NOMO-1 (cell line): ENCODE results near the gene CBLB.

Experiments used
- DNase-seq, 2 experiments: peaks; one replicate each; lab custom pipeline; 2025; ENCODE audit not compliant: unreplicated experiment in 2 of 2; lab: John Stamatoyannopoulos, UW

Gene CBLB

GRCh38 chr3:105791919-105792786, 76.7 kb downstream of the CBLB start:
- no peak for DNase-seq

DNA sequence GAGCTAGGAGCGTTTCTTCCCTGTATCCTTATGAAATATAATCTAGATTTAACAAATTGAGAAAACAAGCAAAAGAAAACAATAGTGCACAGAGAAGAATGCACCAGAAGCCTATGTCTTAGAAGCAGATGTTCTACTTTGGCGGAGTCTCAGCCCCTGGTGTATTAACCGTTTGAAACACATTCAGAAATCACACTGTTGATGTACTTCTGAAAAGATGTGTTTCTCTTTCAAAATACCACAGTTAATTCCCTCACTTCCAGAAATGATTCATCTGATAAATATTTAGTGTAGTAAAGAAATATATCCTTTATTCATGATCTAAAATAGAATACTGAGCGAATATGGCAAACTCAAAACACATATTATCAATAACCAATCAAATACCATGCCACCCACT, 77.7 kb downstream of the CBLB start:
- DNase-seq = no peak

DNA sequence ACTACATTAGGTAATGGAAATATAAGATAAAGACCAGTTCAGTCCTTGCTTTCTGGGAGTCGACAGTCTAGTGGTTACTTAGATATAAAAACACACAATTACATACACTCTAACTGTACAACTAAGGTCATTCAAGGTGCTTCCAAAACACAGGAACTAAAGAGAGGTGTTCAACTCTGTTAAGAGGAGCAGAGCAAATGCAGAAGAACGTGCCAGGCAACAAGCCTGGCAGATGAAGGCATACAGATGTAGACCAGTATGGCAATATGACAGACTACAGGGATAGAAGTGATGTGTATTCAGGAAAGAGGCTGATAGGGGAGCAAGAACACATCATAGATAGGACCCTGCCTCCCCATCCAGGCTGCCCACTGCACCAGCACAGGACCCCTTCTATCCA, 78.3 kb downstream of the CBLB start:
- no peak for DNase-seq

DNA sequence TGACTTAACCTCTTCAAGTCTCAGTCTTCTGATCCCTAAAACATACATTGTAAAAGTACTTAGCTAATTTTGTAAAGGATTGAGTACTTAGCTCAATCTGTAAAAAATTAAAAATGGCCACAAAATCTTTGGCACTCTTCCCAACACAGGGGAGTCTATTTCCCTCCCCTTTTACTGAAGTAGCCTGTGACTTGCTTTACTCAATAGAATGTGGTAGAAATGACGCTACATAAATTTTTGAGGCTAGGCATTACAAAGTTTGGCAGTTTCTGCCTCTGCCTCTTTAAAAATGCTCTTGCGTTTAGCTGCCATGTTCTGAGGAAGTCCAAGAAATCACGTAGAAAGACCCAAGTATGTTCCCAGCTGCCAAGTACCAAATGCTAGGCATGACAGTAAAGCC, 80.2 kb downstream of the CBLB start:
- no peak for DNase-seq

- DNase-seq = no peak
These were observed 81.4 kb downstream of the CBLB start for GRCh38 chr3:105787453-105787852.

DNA sequence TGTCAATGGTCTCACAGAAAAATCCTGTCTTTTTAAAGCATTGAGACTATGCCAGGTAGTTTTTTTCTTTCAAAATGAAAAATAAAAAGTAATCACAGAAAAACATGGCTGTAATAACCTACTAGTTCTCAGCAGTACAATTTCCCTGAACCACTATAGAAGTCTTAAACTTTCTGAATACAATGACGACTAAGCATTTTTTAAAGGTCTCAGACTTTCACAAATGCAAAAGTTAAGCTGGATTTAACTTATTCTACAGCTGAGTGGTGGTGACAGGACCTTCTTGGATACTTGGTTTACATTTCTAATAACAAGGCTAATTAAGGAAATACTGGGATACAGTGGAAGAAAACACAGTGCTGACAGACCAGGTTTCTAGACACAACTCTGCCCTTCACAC, 81.8 kb downstream of the CBLB start:
- no peak for DNase-seq

- DNase-seq = no peak
These were observed 82.6 kb downstream of the CBLB start for GRCh38 chr3:105786241-105786640.

DNA sequence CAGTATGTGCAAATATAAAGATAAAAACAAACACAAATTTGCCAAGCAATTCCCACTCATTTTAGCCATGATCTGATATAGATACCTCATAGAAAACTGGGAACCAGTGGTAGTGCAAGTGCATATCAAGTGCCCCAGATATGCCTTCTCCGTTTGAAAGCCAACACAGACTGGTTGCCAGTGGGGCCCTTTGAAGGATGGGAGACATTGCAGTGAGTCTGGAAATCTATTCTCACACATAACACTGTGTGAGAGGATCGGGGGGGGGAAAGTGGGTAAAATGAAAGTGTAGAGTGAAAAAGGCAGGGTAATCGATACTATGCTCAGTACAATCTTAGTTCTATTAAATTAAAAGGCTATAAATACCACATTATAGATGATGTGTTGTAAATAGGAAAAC, 83.0 kb downstream of the CBLB start:
- no peak for DNase-seq

DNA sequence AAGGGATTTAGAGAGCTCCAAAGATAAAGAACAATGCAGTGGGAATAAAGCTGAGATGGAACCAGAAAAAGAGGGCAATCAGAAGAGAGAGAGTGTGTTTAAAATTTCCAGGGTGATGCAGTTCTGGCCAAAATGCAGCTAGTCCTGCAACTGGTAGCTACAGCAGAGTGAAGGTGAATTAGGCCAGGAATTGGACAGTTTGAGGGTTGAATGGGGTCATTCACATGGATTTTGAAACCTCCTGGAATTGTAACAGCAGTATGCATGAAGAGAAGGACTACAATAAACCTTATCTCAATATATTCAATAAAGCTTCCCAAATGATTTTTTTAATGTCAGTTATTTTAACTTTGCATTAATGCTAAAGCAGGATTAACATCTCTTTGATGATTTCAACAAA, 85.2 kb downstream of the CBLB start:
- DNase-seq = no peak

DNA sequence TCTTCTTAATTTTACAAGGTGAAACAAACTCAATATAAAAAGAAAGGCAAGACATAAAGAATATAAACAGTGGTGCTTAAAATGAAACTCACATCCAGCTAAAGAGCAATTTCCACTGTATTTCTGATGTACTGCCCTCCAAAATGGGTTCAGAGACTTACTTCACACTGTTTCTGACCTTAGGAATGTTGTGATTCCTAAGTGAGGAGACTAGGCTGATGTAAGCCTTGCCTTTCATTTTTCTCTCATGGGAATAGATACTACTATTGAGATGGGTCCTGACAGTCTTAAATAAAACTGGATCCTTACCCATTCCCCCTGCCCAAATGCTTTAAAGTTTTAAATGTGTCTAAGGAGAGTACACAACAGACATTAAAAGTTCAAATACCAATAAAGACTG, 86.9 kb downstream of the CBLB start:
- DNase-seq = no peak

DNA sequence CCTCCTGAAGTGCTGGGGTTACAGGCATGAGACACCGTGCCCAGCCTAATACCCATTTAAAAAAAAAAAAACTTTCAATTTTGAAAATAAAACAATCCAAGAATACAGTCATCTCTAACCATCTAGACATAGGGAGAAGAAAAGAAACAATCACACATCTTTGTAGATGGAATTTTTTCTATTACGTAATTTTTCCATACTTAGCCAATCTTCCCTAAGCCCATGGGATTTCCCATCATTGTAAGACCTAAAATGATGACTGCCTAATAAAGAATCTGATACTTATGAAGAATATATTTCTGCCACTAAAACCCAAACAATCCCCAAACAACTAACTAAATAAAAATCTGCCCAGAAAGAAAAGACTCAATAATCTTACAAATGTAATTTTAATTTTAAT, 88.7 kb downstream of the CBLB start:
- DNase-seq = no peak

GRCh38 chr3:105775368-105775767, 93.4 kb downstream of the CBLB start:
- DNase-seq = no peak

GRCh38 chr3:105774444-105775180, 94.2 kb downstream of the CBLB start:
- no peak for DNase-seq

- no peak for DNase-seq
These were observed 95.5 kb downstream of the CBLB start for GRCh38 chr3:105773291-105773690.

GRCh38 chr3:105772635-105773034, 96.2 kb downstream of the CBLB start:
- DNase-seq = no peak

DNA sequence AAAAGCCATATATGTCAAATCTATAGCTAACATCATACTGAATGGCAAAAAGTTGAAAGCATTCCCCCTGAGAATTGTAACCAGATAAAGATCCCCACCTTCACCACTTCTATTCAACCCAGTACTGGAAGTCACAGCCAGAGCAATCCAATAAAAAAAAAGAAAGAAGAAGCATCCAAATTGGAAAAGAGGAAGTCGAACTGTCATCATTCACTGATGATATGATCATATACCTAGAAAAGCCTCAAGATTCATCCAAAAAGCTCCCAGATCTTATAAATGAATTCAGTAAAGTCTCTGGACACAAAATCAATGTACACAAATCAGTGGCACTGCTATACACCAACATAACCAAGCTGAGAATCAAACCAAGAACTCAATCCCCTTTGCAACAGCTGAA, 97.4 kb downstream of the CBLB start:
- peak in 1 of 2 experiments; percentile 9 for DNase-seq

GRCh38 chr3:105770410-105770809, 98.4 kb downstream of the CBLB start:
- no peak for DNase-seq

GRCh38 chr3:105767776-105768175, 101.0 kb downstream of the CBLB start:
- no peak for DNase-seq

DNA sequence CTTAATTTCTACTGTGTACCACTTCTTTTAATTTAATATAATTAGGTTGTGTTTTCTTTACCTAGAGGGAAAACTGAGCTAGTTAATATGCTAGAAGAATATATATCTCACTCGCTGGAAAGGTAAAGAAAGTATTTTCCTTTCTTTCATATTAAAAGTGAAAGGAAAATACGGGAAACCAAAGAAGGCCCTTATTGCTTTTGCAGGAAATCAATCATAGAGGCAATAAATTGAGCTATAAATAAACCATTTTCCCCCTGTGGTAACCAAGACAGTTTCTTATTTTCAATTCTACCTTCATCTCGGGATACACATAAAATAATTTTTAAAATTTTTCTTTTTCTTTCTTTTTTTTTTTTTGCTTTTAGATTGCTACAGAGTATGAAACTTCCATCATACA, 101.6 kb downstream of the CBLB start:
- DNase-seq = no peak

GRCh38 chr3:105765308-105765639, 103.5 kb downstream of the CBLB start:
- DNase-seq = peak; percentile 1 to 4

DNA sequence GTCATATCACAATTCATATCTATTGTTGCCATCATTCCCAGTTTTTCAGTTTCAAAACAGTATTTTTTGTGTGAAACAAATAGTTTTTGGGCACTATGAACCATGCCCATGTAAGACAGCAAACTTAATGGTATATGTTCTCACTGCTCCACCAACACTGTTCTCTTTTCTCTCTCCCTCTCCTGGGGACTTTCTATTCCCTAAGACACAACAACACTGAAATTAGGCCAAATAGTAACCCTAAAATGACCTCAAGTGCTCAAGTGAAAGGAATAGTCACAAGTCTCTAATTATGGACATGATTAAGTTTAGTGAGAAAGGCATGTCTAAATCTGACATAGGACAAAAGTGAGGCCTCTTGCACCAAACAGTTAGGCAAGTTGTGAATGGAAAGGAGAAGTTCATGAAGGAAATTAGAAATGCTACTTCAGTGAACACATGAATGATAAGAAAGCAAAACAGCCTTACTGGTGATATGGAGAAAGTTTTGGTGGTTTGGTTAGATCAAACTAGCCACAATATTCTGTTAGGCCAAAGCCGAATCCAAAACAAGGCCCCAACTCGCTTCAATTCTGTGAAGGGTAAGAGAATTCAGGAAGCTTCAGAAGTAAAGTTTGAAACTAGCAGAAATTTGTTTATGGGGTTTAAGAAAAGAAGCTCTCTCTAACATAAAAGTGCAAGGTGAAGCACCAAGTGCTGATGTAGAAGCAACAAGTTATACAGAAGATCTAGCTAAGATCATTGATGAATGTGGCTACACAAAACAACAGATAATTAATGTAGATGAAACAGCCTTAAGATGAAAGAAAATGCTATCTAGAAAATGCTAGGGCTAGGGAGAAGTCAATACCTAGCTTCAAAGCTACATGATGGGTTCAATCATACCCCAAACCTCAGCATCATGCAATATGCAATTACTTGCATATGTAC, 104.2 kb downstream of the CBLB start:
- peak; percentile 51 to 80 for DNase-seq
